AG04450 (cell line): Measurements from ENCODE around the gene GEMIN7. TPM values are rescaled to one million over a fixed set of nuclear protein-coding genes. Genes with fewer than 3 reads are reported as not detected.

ENCODE experiments used
- CTCF ChIA-PET: fragments of 300-600, 350-600 bp; formaldehyde crosslinking; extraction: SDS; loops from one replicate; lab custom pipeline; 2022; ENCODE audit warnings: antibody characterized with exemption, inconsistent platforms; lab: Charles Lee
- POLR2A ChIA-PET: fragments of 350-600 bp; formaldehyde crosslinking; extraction: SDS; loops from one replicate; lab custom pipeline; 2021; ENCODE audit warnings: antibody characterized with exemption, inconsistent platforms; lab: Yijun Ruan, JAX
- DNase-seq: peaks from one replicate; pipeline ENCODE4 v3.0.0-alpha.2; 2011; ENCODE audit warnings: low read depth, low spot score
- H3K27ac ChIP-seq: one replicate; pipeline ENCODE4 v1.5.1; 2012; ENCODE audit warnings: low read depth, low read length, control low read depth
- H3K27me3 ChIP-seq: one replicate; pipeline ENCODE4 v1.6.0; 2012; ENCODE audit warnings: low read length; ENCODE audit not compliant: control insufficient read depth, insufficient read depth
- H3K4me3 ChIP-seq: 2 replicates; pipeline ENCODE4 v1.5.1; 2011; ENCODE audit warnings: mild to moderate bottlenecking, low read depth, low read length, control low read depth
- H3K9me3 ChIP-seq: 2 replicates; pipeline ENCODE4 v1.5.1; 2012; ENCODE audit warnings: low read length; ENCODE audit not compliant: control insufficient read depth, insufficient read depth
- CTCF ChIP-seq: IDR thresholded peaks from 2 replicates; pipeline ENCODE4 v1.5.1; 2011; ENCODE audit warnings: low read depth, low read length, control low read depth, inconsistent platforms
- polyA plus RNA-seq: library from polyadenylated mRNA; depleted of rRNA; stranded (reverse); fragments of >200 nt; gene quantifications from 2 replicates; pipeline ENCODE4 v1.2.3, GENCODE V29; 2011

GEMIN7 gene
- polyA plus RNA-seq, 1 experiment = 20.6 TPM

DNA sequence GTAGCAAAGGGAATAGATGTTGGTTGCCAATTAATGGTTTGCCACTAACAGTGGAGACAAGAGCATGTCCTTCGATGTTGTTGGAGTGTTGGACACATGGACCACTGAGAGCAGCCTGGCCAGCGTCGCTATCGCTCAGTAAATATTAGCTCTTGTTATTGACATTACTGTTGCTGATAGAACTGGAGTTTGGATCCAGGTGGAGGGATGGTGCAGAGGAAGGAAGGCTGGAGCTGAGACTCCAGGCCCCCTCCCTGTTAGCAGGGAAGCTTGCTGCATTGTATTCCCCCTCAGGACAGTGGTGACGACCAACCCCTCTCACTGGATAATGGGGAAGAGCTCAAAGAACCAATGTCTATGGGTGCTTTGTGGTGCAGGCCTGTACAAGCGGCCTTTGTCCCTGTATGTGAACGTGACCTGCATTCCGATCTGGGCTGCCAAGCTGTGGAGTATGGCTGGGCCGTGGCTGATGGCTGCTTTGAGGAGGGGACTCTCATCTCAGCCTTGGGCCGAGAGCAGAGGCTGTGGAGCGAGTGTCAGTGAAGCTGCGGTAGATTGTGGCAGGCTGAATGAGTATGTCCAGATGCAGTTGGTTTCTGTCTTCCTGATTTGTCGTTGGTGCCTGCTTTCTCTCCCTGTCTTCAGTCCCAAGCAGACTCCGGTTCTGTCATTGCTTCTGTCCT, 33.2 kb upstream of the GEMIN7 start:
- Histone ChIP-seq H3K27ac (no peak overlapping the region), H3K27me3 (no peaks in the 10 kb centered on the region), H3K9me3 (no peaks in the 10 kb centered on the region), H3K4me3 (no peak overlapping the region)
- no peak for DNase-seq
- POLR2A ChIA-PET = interaction anchor here (0.5 kb wide), 1 partner anchor 206 kb away, joined by 4 read pairs; no protein-coding TSS in a partner anchor
- CTCF ChIA-PET = interaction anchor here (1.6 kb wide), 1 partner anchor 14 kb away, joined by 7 read pairs; no protein-coding TSS in a partner anchor
- no peak for TF ChIP-seq CTCF

GRCh38 chr19:45046355-45046754, 32.7 kb upstream of the GEMIN7 start:
- no peak for TF ChIP-seq CTCF
- CTCF ChIA-PET = interaction anchor here (1.6 kb wide), 1 partner anchor 13 kb away, joined by 7 read pairs; no protein-coding TSS in a partner anchor
- no peak for DNase-seq
- Histone ChIP-seq H3K9me3 (no peaks in the 10 kb centered on the region), H3K27me3 (no peaks in the 10 kb centered on the region), H3K27ac (no peak overlapping the region), H3K4me3 (no peak overlapping the region)
- POLR2A ChIA-PET = interaction anchor here (0.5 kb wide), 1 partner anchor 205 kb away, joined by 4 read pairs; no protein-coding TSS in a partner anchor

- Histone ChIP-seq H3K9me3 (no peaks in the 10 kb centered on the region), H3K27ac (no peak overlapping the region), H3K27me3 (no peaks in the 10 kb centered on the region), H3K4me3 (no peak overlapping the region)
- no peak for TF ChIP-seq CTCF
- POLR2A ChIA-PET = interaction anchor here (0.5 to 0.7 kb wide), 2 partner anchors 8 to 248 kb away, joined by 3 read pairs; no protein-coding TSS in a partner anchor
- no peak for DNase-seq
- CTCF ChIA-PET = interaction anchor here (0.7 to 1.2 kb wide), 3 partner anchors 12 to 611 kb away, joined by 4 to 6 read pairs (median 6); no protein-coding TSS in a partner anchor
Measured at GRCh38 chr19:45047188-45047797, 31.8 kb upstream of the GEMIN7 start.

DNA sequence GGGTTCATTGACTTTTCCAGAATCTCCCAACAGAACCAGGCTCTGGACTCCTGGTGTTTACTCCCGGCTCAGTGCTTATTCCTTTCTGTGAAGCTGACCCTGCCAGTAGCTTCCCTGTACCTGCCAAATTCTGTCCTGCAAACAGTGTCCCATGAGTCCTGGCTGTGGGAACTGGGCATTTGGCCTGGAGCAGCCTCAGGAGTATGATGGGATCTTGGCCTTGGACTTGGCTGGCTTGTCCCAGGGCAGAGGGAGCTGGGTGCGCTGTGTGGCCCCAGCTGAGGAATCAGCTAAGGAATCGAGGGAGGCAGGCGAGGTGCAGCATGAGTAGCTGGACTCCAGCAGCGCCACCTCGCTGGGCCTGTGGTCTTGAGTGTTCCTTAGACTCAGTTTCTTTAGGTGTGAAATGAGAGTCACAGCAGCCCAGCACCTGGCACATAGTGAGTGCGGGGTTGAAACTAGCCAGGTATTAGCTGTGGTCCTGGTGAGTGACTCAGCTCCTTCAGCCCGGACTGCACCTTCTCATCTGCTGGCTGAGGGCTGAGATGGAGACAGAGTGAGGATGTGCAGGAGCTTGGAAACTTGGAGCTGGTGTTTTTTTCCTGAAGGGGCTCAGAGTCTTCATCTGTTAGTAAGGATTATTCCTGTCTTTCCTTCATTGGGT, 29.9 kb upstream of the GEMIN7 start:
- H3K27me3 ChIP-seq = no peaks in the 10 kb centered on the region
- no peaks in the 10 kb centered on the region for H3K9me3 ChIP-seq
- no peak overlapping the region for H3K27ac ChIP-seq
- no peak for TF ChIP-seq CTCF
- no peak for DNase-seq
- POLR2A ChIA-PET = interaction anchor here (0.7 to 2.0 kb wide), 3 partner anchors 10 to 14 kb away, joined by 3 to 14 read pairs (median 3); partner anchors contain the start of gene CLASRP
- no peak overlapping the region for H3K4me3 ChIP-seq
- CTCF ChIA-PET = interaction anchor here (3.8 kb wide), 1 partner anchor 11 kb away, joined by 27 read pairs; no protein-coding TSS in a partner anchor
